G401.6 (cell line): ENCODE results near the gene NUTM2A.
"Not testable (repeated sequence)": the region's sequence is repeated elsewhere in the genome, so short reads cannot be mapped to it uniquely, and the experiment has no call there.

ENCODE experiments used
- FAIRE-seq: peaks from 2 replicates; lab custom pipeline; 2012; peaks lifted over from hg19 to GRCh38; lab: Jason Lieb, UNC

The NUTM2A gene

GRCh38 chr10:87247335-87247734 lies 22.1 kb downstream of the NUTM2A start:
- not testable (repeated sequence) for FAIRE-seq

DNA sequence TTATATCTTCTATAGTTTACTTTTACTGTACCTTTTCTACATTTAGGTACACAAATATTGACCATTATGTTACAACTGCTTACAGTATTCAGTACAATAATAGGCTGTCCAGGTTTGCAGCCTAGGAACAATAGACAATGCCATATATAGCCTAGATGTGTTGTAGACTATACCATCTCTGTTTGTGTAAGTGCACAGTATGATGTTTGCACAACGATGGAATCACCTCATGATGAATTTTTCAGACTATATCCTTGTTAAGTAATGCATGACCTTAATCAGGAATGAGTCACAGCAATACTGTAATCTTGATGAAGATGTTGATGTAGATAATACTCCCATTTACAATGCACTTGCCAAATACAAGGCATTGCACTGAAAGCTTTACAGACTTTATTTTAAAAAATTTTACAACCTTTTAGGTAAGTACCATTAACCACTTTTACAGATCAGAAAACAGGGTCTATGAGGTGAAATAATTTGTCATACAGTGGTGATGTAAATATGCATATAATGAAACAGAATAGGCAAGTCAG lies 23.6 kb downstream of the NUTM2A start:
- not testable (repeated sequence) for FAIRE-seq

DNA sequence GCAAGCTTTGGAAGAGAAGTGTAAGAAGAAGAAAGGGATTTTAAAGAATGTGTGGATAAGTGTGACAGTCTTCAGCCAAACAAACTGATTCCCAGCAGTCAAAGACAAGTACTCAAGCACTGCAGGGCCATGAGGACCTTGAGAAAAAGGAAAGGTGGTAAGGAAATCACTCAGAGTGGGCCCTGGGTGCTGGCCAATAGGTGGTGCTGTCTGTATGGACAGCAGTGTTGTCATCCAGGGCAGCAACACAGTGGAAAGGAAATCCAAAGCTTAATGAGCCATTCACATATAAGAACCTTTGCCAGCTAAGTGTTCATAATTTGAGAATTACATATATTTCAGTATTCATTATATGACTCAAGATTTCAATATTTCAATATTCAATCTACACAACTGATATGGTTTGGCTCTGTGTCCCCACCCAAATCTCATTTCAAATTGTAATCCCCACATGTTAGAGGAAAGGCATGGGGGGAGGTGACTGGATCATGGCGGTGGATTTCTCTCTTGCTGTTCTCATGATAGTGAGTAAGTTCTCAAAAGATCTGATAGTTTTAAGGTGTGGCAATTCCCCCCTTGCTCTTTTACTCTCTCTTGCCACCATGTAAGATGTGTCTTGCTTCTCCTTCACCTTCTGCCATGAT lies 55.6 kb downstream of the NUTM2A start:
- FAIRE-seq = not testable (repeated sequence)
